K562 (cell line): ENCODE data around the gene GLDC. TPM values are rescaled to one million over a fixed set of nuclear protein-coding genes. Genes with fewer than 3 reads are reported as not detected.
A peak's percentile ranks its signal among the peaks of the same experiment; 100 is the strongest.

Experiments
- ARID1B ChIP-seq: fragments of 450-650 bp; IDR thresholded peaks from 2 replicates; pipeline ENCODE4 v1.6.1; 2016; ENCODE audit warnings: antibody characterized with exemption, mild to moderate bottlenecking, inconsistent platforms
- NFRKB ChIP-seq: fragments of 450-650 bp; IDR thresholded peaks from 2 replicates; pipeline ENCODE4 v1.6.1; 2016; ENCODE audit warnings: low read depth
- NONO ChIP-seq, 2 experiments: fragments of 200-400 bp in 1 of 2; fragments of 450-650 bp in 1 of 2; formaldehyde crosslinking in 1 of 2; IDR thresholded peaks; 2 replicates each; pipeline ENCODE4 v1.6.1; 2017; ENCODE audit warnings: low read depth in 2 of 2, mild to moderate bottlenecking in 2 of 2, moderate library complexity in 2 of 2, low read length in 1 of 2
- SREBF1 ChIP-seq: fragments of 150-350 bp; IDR thresholded peaks from 2 replicates; pipeline ENCODE4 v1.6.1; 2014; ENCODE audit warnings: antibody characterized with exemption, low read depth, low read length, borderline replicate concordance
- TAF15 ChIP-seq: fragments of 200-400 bp; formaldehyde crosslinking; IDR thresholded peaks from 2 replicates; pipeline ENCODE4 v1.6.1; 2017; ENCODE audit warnings: mild to moderate bottlenecking, low read depth, low read length, moderate library complexity
- ZNF277 ChIP-seq: fragments of 250-450 bp; sonication (Bioruptor Pico); IDR thresholded peaks from 2 replicates; pipeline ENCODE4 v1.8.0; 2022; ENCODE audit warnings: inconsistent platforms, mild to moderate bottlenecking, moderate library complexity, borderline replicate concordance
- ZNF316 ChIP-seq: fragments of 450-650 bp; IDR thresholded peaks from 2 replicates; pipeline ENCODE4 v1.6.1; 2016
- ZNF41 ChIP-seq: fragments of 250-450 bp; sonication (Bioruptor Pico); conservative IDR thresholded peaks from 2 replicates; pipeline ENCODE4 v1.4.0; 2020; ENCODE audit warnings: mild to moderate bottlenecking
- ZNF766 ChIP-seq: fragments of 200-800 bp; sonication (Bioruptor generic); conservative IDR thresholded peaks from 2 replicates; pipeline ENCODE4 v1.6.1; 2016; ENCODE audit warnings: missing genetic modification characterization, missing compliant biosample characterization
- ZNF785 ChIP-seq: fragments of 250-450 bp; sonication (Bioruptor Pico); IDR thresholded peaks from 2 replicates; pipeline ENCODE4 v1.4.0; 2020; ENCODE audit warnings: mild to moderate bottlenecking
- polyA plus RNA-seq, 8 experiments: library from polyadenylated mRNA; depleted of rRNA in 4 of 8; stranded (reverse) in 5 of 8; unstranded in 3 of 8; fragments of >200 nt; fragmentation: Nextera tagmentation in 2 of 8; fragmentation: Illumina TruSeq in 1 of 8; extraction: Ambion mirVana in 2 of 8; extraction: Trizol in 1 of 8; gene quantifications; 2 replicates each; pipeline versions ENCODE4 v1.2.1 to v1.2.3, GENCODE V29; 2011 to 2014; ENCODE audit warnings: inconsistent platforms in 1 of 8, missing spikeins in 1 of 8
- total RNA-seq, 7 experiments: library from RNA; depleted of rRNA in 6 of 7; stranded (reverse); fragments of >200 nt in 6 of 7; fragmentation: Illumina TruSeq in 2 of 7; extraction: Trizol in 2 of 7; gene quantifications; 2 replicates each; pipeline versions ENCODE4 v1.2.1 to v1.2.3, GENCODE V29; 2011 to 2021; ENCODE audit warnings: low replicate concordance in 1 of 7
- TF ChIP-seq, protein P1 (sequence below), 2 experiments: fragments of 450-650 bp in 1 of 2; IDR thresholded peaks; 2 replicates each; pipeline ENCODE4 v1.6.1; 2011 to 2017; ENCODE audit warnings: low read depth in 2 of 2, antibody characterized with exemption in 1 of 2, borderline replicate concordance in 1 of 2, low read length in 1 of 2, mild to moderate bottlenecking in 1 of 2, mixed read lengths in 1 of 2; ENCODE audit not compliant: control insufficient read depth in 1 of 2
- TF ChIP-seq, protein P2 (sequence below): fragments of 250-450 bp; sonication (Bioruptor Pico); IDR thresholded peaks from 2 replicates; pipeline ENCODE4 v1.4.0; 2020; ENCODE audit warnings: borderline replicate concordance
- TF ChIP-seq, protein P3 (sequence below): sonication (generic); IDR thresholded peaks from 2 replicates; pipeline ENCODE4 v1.6.1; 2016

GLDC gene
- total and polyA plus RNA-seq, 9 of the 15 experiments (the other 6 are each of a cell fraction or from before 2014, with no cell fraction given): 0.03 to 0.27 (median 0.08) TPM; not detected in 6

DNA sequence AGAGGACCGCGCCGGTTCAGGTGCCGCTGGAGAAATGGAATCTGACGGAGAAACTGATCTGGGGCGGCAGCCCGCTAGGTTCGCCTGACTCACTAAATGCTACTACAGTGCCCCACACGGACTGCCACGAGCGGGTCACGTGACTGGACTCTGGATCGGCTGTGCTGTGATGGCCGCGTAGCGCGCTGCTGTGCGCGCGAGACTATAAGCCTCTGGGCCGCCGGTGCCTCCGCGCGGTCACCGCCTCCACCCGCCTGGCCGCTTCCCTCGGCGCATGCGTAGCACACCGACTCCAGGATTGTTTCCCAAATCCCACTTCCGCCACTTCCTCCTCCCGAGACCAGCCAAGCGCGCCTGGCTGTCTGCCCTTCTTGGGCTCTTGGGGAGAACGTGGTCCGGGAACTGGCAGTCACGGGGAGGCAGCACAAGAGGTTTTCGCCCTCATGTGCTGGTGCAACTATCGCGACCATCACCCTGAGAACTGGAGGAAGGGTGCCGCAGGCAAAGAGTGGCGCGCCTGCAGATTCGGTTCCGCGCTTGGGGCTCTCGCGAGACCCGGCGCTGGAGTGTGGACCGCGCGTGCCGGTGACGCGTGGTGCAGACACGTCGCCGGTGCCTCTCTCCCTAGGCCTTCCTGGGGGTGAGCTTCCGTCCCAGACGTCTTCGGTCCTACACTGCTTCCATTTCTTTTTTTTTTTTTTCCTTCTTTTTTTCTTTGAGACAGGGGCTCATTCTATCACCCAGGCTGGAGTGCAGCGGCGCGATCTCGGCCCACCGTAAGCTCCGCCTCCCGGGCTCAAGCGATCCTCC lies 35.8 kb upstream of the GLDC start (continued):
- TF ChIP-seq, protein P1, sequence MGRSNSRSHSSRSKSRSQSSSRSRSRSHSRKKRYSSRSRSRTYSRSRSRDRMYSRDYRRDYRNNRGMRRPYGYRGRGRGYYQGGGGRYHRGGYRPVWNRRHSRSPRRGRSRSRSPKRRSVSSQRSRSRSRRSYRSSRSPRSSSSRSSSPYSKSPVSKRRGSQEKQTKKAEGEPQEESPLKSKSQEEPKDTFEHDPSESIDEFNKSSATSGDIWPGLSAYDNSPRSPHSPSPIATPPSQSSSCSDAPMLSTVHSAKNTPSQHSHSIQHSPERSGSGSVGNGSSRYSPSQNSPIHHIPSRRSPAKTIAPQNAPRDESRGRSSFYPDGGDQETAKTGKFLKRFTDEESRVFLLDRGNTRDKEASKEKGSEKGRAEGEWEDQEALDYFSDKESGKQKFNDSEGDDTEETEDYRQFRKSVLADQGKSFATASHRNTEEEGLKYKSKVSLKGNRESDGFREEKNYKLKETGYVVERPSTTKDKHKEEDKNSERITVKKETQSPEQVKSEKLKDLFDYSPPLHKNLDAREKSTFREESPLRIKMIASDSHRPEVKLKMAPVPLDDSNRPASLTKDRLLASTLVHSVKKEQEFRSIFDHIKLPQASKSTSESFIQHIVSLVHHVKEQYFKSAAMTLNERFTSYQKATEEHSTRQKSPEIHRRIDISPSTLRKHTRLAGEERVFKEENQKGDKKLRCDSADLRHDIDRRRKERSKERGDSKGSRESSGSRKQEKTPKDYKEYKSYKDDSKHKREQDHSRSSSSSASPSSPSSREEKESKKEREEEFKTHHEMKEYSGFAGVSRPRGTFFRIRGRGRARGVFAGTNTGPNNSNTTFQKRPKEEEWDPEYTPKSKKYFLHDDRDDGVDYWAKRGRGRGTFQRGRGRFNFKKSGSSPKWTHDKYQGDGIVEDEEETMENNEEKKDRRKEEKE (IDR thresholded peaks at IDR 0.05; ENCODE audit: borderline replicate concordance in 1 of 2, control insufficient read depth in 1 of 2, low read depth in 2 of 2, low read length in 1 of 2): no peak
- TF ChIP-seq ZNF766 (no peak), SREBF1 (no peak), ZNF277 (no peak), NONO (IDR thresholded peaks at IDR 0.05; ENCODE audit: low read depth in 2 of 2, low read length in 1 of 2) (no peak), ZNF316 (no peak), ZNF785 (CRISPR knock-in tag) (no peak), TAF15 (no peak), NFRKB (peak; percentile 70), ARID1B (peak; percentile 22; the same call in 1 of the 2 replicates), ZNF41 (CRISPR knock-in tag) (no peak)
- TF ChIP-seq, protein P2, sequence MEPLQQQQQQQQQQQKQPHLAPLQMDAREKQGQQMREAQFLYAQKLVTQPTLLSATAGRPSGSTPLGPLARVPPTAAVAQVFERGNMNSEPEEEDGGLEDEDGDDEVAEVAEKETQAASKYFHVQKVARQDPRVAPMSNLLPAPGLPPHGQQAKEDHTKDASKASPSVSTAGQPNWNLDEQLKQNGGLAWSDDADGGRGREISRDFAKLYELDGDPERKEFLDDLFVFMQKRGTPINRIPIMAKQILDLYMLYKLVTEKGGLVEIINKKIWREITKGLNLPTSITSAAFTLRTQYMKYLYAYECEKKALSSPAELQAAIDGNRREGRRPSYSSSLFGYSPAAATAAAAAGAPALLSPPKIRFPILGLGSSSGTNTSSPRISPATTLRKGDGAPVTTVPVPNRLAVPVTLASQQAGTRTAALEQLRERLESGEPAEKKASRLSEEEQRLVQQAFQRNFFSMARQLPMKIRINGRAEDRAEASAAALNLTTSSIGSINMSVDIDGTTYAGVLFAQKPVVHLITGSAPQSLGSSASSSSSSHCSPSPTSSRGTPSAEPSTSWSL: no peak
- TF ChIP-seq, protein P3, sequence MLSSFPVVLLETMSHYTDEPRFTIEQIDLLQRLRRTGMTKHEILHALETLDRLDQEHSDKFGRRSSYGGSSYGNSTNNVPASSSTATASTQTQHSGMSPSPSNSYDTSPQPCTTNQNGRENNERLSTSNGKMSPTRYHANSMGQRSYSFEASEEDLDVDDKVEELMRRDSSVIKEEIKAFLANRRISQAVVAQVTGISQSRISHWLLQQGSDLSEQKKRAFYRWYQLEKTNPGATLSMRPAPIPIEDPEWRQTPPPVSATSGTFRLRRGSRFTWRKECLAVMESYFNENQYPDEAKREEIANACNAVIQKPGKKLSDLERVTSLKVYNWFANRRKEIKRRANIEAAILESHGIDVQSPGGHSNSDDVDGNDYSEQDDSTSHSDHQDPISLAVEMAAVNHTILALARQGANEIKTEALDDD: peak; percentile 40; the same call in 1 of the 2 replicates
